ENCODE results near the gene KLK14.

KLK14 gene

DNA sequence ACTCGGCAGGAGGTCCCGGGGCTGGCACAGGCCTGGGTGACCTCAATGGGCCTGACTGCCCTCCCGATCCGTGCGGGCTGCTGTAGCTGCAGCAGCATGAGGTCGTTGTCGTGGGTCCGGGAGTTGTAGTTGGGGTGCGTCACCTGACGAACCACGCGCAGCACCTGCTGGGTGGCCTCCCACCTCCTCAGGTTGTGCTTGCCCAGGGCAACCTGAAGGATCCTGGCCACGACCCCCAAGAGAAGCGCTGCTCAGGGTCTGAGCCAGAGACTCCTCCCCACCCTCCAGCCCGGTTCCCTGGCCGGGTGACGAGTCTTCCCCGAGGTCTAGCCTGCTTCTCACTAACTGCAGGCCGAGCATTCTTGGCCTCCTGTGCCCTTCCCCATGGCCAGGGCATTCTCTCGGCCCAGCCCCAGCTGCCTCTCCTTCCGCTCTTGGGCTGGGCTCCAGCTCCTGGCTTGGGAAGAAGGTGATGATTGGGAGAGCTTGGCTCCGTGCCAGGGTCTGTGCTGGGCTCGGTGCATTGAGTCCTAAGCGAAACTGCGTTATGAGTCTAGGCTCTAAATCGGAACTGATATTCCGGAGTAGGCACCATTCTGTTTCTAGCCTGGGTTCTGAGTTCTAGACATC lies 3.1 kb downstream of the KLK14 start:
- H3K36me3 ChIP-seq, result no peaks in the 10 kb centered on the region
- TF ChIP-seq, protein P1, sequence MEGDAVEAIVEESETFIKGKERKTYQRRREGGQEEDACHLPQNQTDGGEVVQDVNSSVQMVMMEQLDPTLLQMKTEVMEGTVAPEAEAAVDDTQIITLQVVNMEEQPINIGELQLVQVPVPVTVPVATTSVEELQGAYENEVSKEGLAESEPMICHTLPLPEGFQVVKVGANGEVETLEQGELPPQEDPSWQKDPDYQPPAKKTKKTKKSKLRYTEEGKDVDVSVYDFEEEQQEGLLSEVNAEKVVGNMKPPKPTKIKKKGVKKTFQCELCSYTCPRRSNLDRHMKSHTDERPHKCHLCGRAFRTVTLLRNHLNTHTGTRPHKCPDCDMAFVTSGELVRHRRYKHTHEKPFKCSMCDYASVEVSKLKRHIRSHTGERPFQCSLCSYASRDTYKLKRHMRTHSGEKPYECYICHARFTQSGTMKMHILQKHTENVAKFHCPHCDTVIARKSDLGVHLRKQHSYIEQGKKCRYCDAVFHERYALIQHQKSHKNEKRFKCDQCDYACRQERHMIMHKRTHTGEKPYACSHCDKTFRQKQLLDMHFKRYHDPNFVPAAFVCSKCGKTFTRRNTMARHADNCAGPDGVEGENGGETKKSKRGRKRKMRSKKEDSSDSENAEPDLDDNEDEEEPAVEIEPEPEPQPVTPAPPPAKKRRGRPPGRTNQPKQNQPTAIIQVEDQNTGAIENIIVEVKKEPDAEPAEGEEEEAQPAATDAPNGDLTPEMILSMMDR (IDR thresholded peaks at IDR 0.05; ENCODE audit: low read depth, low read length), result no peak
- H3K4me1 ChIP-seq, result no peaks in the 10 kb centered on the region
- no peak for DNase-seq
- no peaks in the 10 kb centered on the region for H3K9me3 ChIP-seq
- H3K4me3 ChIP-seq (ENCODE audit: low read depth, low read length), result no peak overlapping the region
- peaks cover 26% of the 10 kb centered on the region for H3K27me3 ChIP-seq

DNA sequence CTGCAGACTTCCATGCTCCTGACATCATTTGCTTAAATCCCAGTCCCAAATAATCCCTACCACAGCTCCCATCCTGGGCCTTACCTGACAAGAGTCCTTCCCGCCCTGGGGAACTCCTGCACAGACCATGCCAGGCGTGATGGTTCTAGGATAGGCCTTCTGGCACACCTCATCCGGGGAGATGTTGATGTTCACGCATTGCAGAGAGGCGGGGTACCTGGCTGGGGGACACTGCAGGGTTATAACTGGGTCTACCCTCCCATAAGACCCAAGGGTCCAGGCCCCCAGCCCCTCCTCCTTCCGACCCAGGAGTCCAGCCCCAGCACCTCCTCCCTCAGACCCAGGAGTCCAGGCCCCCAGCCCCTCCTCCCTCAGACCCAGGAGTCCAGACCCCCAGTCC lies 4.0 kb downstream of the KLK14 start:
- Histone ChIP-seq H3K4me3 (ENCODE audit: low read depth, low read length) (no peak overlapping the region), H3K36me3 (no peaks in the 10 kb centered on the region), H3K27me3 (peaks cover 25% of the 10 kb centered on the region), H3K9me3 (no peaks in the 10 kb centered on the region), H3K4me1 (no peaks in the 10 kb centered on the region)
- TF ChIP-seq, protein P1 (IDR thresholded peaks at IDR 0.05; ENCODE audit: low read depth, low read length), result no peak
- no peak for DNase-seq

DNA sequence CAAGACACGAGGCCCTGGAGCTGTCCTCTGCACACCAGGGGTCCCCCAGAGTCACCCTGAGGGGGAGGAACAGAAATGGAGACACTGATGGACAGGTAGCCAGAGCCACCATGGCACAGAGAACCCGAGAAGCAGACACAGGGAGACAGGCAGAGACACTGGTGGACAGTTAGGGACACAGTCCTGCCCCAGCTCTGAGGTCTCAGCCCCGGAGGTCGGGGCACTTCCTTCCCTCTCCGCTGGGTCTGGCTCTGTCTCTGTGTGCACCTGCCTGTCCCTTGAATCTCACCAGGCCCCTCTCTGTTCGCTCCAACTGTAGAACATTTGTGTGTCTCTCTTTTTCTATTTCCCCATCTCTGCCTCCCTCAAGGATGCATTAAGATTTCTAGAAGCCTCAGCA lies 4.6 kb downstream of the KLK14 start:
- TF ChIP-seq, protein P1 (IDR thresholded peaks at IDR 0.05; ENCODE audit: low read depth, low read length), result no peak
- H3K36me3 ChIP-seq, result no peaks in the 10 kb centered on the region
- no peak for DNase-seq
- H3K4me1 ChIP-seq, result no peaks in the 10 kb centered on the region
- H3K9me3 ChIP-seq, result no peaks in the 10 kb centered on the region
- no peak overlapping the region for H3K4me3 ChIP-seq (ENCODE audit: low read depth, low read length)
- peaks cover 22% of the 10 kb centered on the region for H3K27me3 ChIP-seq

DNA sequence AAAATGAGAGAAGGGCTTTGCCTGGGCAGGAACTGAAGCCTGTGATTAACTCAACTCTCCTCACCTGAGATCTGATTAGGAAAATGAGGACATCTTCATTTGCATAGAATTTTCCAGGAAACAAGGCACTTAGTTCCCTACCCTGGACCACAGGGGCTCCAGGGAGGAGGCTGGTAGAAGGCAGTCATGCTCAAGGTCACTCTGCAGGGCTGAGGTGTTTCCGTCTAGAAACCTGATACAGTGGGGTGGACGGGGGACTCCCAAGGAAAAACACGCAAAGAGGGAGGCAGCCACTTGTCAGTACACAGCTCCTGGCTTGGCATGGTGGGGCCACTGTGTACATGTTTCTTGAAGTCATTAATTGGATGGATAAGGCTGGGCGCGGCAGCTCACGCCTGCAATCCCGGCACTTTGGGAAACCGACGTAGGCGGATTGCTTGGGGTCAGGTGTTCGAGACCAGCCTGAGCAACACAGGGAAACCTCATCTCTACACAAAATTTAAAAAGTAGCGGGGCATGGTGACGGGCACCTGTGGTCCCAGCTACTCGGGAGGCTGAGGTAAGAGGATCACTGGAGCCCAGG lies 6.0 kb downstream of the KLK14 start:
- TF ChIP-seq, protein P1 (IDR thresholded peaks at IDR 0.05; ENCODE audit: low read depth, low read length), result no peak
- Histone ChIP-seq H3K9me3 (no peaks in the 10 kb centered on the region), H3K36me3 (no peaks in the 10 kb centered on the region), H3K4me1 (no peaks in the 10 kb centered on the region), H3K4me3 (ENCODE audit: low read depth, low read length) (no peak overlapping the region), H3K27me3 (peaks cover 16% of the 10 kb centered on the region)
- no peak for DNase-seq

DNA sequence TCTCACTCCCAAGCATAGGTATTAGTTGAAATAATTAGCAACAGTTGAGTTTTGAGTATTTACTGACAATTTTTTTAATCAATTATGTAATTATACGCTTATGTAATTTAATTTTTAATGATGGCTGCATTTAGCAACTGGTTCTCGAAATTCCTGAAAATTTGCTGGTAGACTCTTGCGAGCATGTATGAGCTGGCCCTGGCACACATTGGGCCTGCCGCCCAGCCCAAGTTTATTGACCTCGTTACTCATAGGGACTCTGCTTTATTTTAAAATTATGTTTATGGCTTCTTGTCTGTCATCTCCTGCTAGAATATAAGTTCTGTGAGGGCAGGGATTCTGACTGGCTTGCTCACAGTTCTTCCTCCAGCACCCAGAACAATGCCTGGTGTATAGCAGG lies 6.7 kb downstream of the KLK14 start:
- H3K4me3 ChIP-seq (ENCODE audit: low read depth, low read length), result no peak overlapping the region
- peaks cover 9% of the 10 kb centered on the region for H3K27me3 ChIP-seq
- H3K9me3 ChIP-seq, result no peaks in the 10 kb centered on the region
- TF ChIP-seq, protein P1 (IDR thresholded peaks at IDR 0.05; ENCODE audit: low read depth, low read length), result no peak
- DNase-seq, result no peak
- H3K36me3 ChIP-seq, result no peaks in the 10 kb centered on the region
- no peaks in the 10 kb centered on the region for H3K4me1 ChIP-seq

DNA sequence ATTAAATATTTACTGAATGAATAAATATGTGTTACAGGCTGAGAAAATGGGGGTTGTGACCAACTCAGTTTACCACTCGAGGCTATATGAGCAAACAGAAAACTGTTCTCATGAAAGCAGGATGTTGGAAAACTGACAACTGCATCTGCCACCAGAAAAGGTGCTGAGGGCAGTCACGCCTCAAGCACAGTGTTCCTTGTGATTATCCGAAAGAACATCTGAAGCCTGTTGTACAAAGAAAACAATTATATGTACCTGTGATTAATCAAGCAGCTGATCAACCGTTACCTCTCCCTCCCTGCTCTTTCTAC lies 11.6 kb downstream of the KLK14 start:
- Histone ChIP-seq H3K4me1 (no peaks in the 10 kb centered on the region), H3K27me3 (peaks cover 30% of the 10 kb centered on the region), H3K4me3 (ENCODE audit: low read depth, low read length) (no peak overlapping the region)

More for the DNA sequence above, 11.6 kb downstream of the KLK14 start:
- H3K9me3 ChIP-seq, result no peaks in the 10 kb centered on the region; the same call in 1 of the 2 replicates
- TF ChIP-seq, protein P1 (IDR thresholded peaks at IDR 0.05; ENCODE audit: low read depth, low read length), result no peak
- H3K36me3 ChIP-seq, result no peaks in the 10 kb centered on the region
- DNase-seq, result no peak

Data from BE2C (cell line).